ENCODE results near the gene ZNF549. TPM values are rescaled to one million over a fixed set of nuclear protein-coding genes. Genes with fewer than 3 reads are reported as not detected.

Gene ZNF549
- total RNA-seq, 6 experiments from 2014 or later: 3.0 to 4.0 (median 3.7) TPM

DNA sequence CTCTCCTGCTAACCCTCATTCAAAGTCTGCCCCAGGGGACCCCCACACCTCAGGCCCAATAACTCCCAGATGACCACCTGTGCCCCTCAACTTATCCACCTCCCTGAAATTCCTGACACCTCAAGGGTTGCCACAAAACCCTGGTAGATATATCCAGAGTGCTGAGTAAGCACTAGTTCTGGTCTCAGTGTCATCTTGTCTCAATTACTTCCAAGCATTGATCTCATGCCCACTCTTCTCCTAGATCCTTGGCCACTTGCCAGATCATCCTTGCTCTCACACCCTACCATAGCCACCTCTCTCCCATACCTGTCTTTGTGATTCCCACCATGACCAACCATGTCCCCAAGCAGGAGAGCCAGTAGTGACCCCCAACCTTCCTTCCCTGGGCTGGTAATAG lies 49.5 kb downstream of the ZNF549 start:
- H3K27me3 Mint-ChIP-seq (ENCODE audit: insufficient read depth): peaks cover 1% of the 10 kb centered on the region
- peaks cover 11% of the 10 kb centered on the region for H3K4me1 Mint-ChIP-seq (ENCODE audit: low read depth)
- no peak for TF ChIP-seq CTCF (IDR thresholded peaks at IDR 0.05)
- no peak overlapping the region; the same call in 1 of the 2 replicates for H3K4me3 Mint-ChIP-seq
- peaks cover 66% of the 10 kb centered on the region for H3K36me3 Mint-ChIP-seq (ENCODE audit: low read depth)
- peaks cover 67% of the 10 kb centered on the region for H3K9me3 Mint-ChIP-seq
- no peak overlapping the region for H3K27ac Mint-ChIP-seq
- no peak for DNase-seq

DNA sequence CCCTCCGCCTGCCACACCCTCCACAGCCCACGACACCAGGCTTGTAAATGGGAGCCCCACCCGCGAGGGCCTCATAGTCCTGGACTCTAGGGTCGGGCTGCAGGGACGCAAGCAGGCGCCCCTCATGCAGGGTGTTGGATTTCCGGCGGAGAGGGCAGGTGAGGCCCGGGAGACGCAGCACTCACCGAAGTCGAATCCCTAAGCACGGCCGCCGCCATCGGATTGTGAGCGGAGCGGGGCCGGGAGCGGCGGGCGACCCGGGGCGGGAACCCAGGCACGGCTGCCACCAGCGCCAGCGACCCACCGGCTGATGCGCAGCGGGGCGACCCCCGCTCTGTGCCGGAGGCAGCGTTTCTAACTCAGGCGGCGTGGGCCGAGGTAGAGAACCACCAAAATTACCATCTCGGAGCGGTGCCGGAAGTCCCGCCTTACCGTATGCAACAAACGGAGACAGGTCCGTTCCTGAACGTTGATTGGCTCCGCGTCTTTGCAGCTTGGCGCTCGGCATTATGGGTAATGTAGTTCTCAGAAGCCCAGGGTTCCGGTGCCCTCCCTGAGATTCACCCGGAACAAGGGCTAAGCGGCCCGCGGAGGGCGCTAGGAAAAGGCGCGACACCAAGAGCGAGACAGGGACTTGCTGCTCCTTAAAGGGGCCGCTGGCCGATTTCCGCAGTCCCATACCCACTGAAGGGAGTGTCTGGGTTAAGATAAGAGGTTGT lies 51.5 kb downstream of the ZNF549 start, which contains the start of gene ZNF416:
TSS of gene ZNF416 (minus strand) at position 425 of the 719 bp plus-strand sequence. CDS start at position 218, 207 bp downstream.
- peak within 1 kb of the TSS; percentile 89 for H3K4me3 Mint-ChIP-seq
- peaks cover 11% of the 10 kb centered on the region for H3K4me1 Mint-ChIP-seq (ENCODE audit: low read depth)
- H3K9me3 Mint-ChIP-seq: peaks cover 56% of the 10 kb centered on the region
- peak within 1 kb of the TSS; percentile 52 for H3K27ac Mint-ChIP-seq
- peak; percentile 97 for DNase-seq
- peak; percentile 41; the same call in 1 of the 2 replicates for TF ChIP-seq CTCF (IDR thresholded peaks at IDR 0.05)
- peaks cover 4% of the 10 kb centered on the region for H3K27me3 Mint-ChIP-seq (ENCODE audit: insufficient read depth)
- H3K36me3 Mint-ChIP-seq (ENCODE audit: low read depth): peaks cover 47% of the 10 kb centered on the region

GRCh38 chr19:57583104-57583520 lies 56.0 kb downstream of the ZNF549 start:
- H3K4me3 Mint-ChIP-seq: no peak overlapping the region
- H3K27ac Mint-ChIP-seq: no peak overlapping the region
- H3K27me3 Mint-ChIP-seq (ENCODE audit: insufficient read depth): peaks cover 4% of the 10 kb centered on the region; the same call in 1 of the 2 replicates
- TF ChIP-seq CTCF (IDR thresholded peaks at IDR 0.05): no peak
- H3K9me3 Mint-ChIP-seq: peaks cover 38% of the 10 kb centered on the region
- DNase-seq: no peak
- peaks cover 32% of the 10 kb centered on the region for H3K4me1 Mint-ChIP-seq (ENCODE audit: low read depth)
- peaks cover 22% of the 10 kb centered on the region for H3K36me3 Mint-ChIP-seq (ENCODE audit: low read depth)

GRCh38 chr19:57583521-57584416 lies 56.6 kb downstream of the ZNF549 start, which contains the start of gene ZIK1:
ZIK1 (plus strand) TSS chr19:57584145; CDS start chr19:57584357, 212 bp downstream.
- Mint-ChIP-seq H3K4me3 (peak within 1 kb of the TSS; percentile 91), H3K27ac (peak within 1 kb of the TSS; percentile 73), H3K4me1 (ENCODE audit: low read depth) (peaks cover 30% of the 10 kb centered on the region), H3K27me3 (ENCODE audit: insufficient read depth) (peaks cover 4% of the 10 kb centered on the region; the same call in 1 of the 2 replicates), H3K9me3 (peaks cover 37% of the 10 kb centered on the region), H3K36me3 (ENCODE audit: low read depth) (peaks cover 23% of the 10 kb centered on the region)
- no peak; the same call in 1 of the 2 replicates for TF ChIP-seq CTCF (IDR thresholded peaks at IDR 0.05)
- peak; percentile 79 for DNase-seq

DNA sequence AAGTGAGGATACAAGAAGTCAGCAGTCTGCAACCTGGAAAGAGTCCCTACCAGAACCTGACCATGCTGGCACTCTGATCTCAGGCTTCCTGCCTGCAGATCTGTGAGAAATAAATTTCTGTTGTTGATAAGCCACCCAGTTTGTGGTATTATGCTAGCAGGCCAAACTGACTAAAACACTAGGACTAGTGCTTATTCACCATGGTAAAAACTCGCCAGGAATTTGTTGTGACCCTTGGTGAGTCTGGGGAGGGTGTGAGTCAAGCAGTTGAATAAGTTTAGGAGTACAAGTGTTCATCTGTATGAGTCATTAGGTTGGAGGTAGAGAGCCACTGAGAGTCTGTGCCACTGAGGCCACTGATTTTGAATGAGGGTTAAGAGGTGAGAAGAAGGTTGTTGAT lies 60.4 kb downstream of the ZNF549 start:
- peaks cover 30% of the 10 kb centered on the region for H3K4me1 Mint-ChIP-seq (ENCODE audit: low read depth)
- H3K9me3 Mint-ChIP-seq: peaks cover 62% of the 10 kb centered on the region
- no peak overlapping the region; the same call in 1 of the 2 replicates for H3K4me3 Mint-ChIP-seq
- no peak for TF ChIP-seq CTCF (IDR thresholded peaks at IDR 0.05)
- peaks cover 55% of the 10 kb centered on the region for H3K36me3 Mint-ChIP-seq (ENCODE audit: low read depth)
- H3K27ac Mint-ChIP-seq: peak overlapping the region; percentile 63
- H3K27me3 Mint-ChIP-seq (ENCODE audit: insufficient read depth): peaks cover 2% of the 10 kb centered on the region; the same call in 1 of the 2 replicates
- peak; percentile 93 for DNase-seq

Measured in HFFc6 (cell line).